WTC11 (cell line): ENCODE results near the gene NFKBIE. TPM values are rescaled to one million over a fixed set of nuclear protein-coding genes. Genes with fewer than 3 reads are reported as not detected.
A peak's percentile ranks its signal among the peaks of the same experiment; 100 is the strongest.

Source experiments
- ATAC-seq: fragments of 200-7000 bp; cut with Tn5 transposase; 2 replicates; pipeline ENCODE4 v1.10.0; 2021; ENCODE audit warnings: mild to moderate bottlenecking, moderate library complexity
- CTCF ChIA-PET: fragments of 300-600 bp; sonication (Branson Sonifier 250); formaldehyde crosslinking; loops from one replicate; lab custom pipeline; 2021; ENCODE audit warnings: antibody characterized with exemption; lab: Charles Lee
- POLR2A ChIA-PET: fragments of 350-600 bp; sonication (Branson Sonifier 250); formaldehyde crosslinking; loops from one replicate; lab custom pipeline; 2021; ENCODE audit warnings: antibody characterized with exemption; lab: Charles Lee
- DNase-seq: peaks from one replicate; pipeline ENCODE4 v3.0.0; 2021; ENCODE audit warnings: low spot score
- H3K27ac Mint-ChIP-seq: 2 replicates; pipeline ENCODE4 v1.8.0; 2021; ENCODE audit warnings: mixed read lengths
- H3K27me3 Mint-ChIP-seq: 2 replicates; pipeline ENCODE4 v1.8.0; 2021; ENCODE audit warnings: low read depth, mild to moderate bottlenecking, moderate library complexity, mixed read lengths
- H3K36me3 Mint-ChIP-seq: 2 replicates; pipeline ENCODE4 v1.8.0; 2021; ENCODE audit warnings: mixed read lengths
- H3K4me1 Mint-ChIP-seq: 2 replicates; pipeline ENCODE4 v1.8.0; 2022; ENCODE audit warnings: mixed read lengths
- H3K4me3 Mint-ChIP-seq: 2 replicates; pipeline ENCODE4 v1.8.0; 2021; ENCODE audit warnings: mild to moderate bottlenecking, moderate library complexity, mixed read lengths
- H3K9me3 Mint-ChIP-seq: 2 replicates; pipeline ENCODE4 v1.8.0; 2021; ENCODE audit warnings: mixed read lengths
- AR ChIP-seq: fragments of 250-450 bp; sonication (Bioruptor Pico); IDR thresholded peaks from 2 replicates; pipeline ENCODE4 v1.9.0; 2021; ENCODE audit warnings: mild to moderate bottlenecking
- ATF6 ChIP-seq: sonication (generic); formaldehyde crosslinking; IDR thresholded peaks from 2 replicates; pipeline ENCODE4 v1.8.1; 2023; ENCODE audit warnings: mild to moderate bottlenecking, missing genetic modification reagents
- ETV6 ChIP-seq: sonication (generic); formaldehyde crosslinking; IDR thresholded peaks from 2 replicates; pipeline ENCODE4 v1.8.1; 2022; ENCODE audit warnings: mild to moderate bottlenecking, missing genetic modification reagents
- HMGA2 ChIP-seq: fragments of 250-450 bp; sonication (Bioruptor Pico); IDR thresholded peaks from 2 replicates; pipeline ENCODE4 v1.4.0; 2021; ENCODE audit warnings: mild to moderate bottlenecking, moderate library complexity
- JUN ChIP-seq: sonication (generic); formaldehyde crosslinking; IDR thresholded peaks from 2 replicates; pipeline ENCODE4 v1.8.0; 2023; ENCODE audit warnings: mild to moderate bottlenecking, missing genetic modification reagents
- MAX ChIP-seq: sonication (generic); formaldehyde crosslinking; IDR thresholded peaks from 2 replicates; pipeline ENCODE4 v1.8.0; 2022; ENCODE audit warnings: mild to moderate bottlenecking, missing genetic modification reagents
- OVOL2 ChIP-seq: fragments of 250-450 bp; sonication (Bioruptor Pico); IDR thresholded peaks from 2 replicates; pipeline ENCODE4 v1.9.0; 2021; ENCODE audit warnings: mild to moderate bottlenecking, borderline replicate concordance
- RELA ChIP-seq: sonication (generic); formaldehyde crosslinking; IDR thresholded peaks from 2 replicates; pipeline ENCODE4 v1.8.1; 2022; ENCODE audit warnings: missing genetic modification reagents, mild to moderate bottlenecking, borderline replicate concordance
- RORB ChIP-seq: fragments of 250-450 bp; sonication (Bioruptor Pico); IDR thresholded peaks from 2 replicates; pipeline ENCODE4 v1.9.0; 2021; ENCODE audit warnings: mild to moderate bottlenecking
- SMAD4 ChIP-seq: sonication (generic); formaldehyde crosslinking; IDR thresholded peaks from 2 replicates; pipeline ENCODE4 v1.8.0; 2022; ENCODE audit warnings: mild to moderate bottlenecking, missing genetic modification reagents
- SP1 ChIP-seq: sonication (generic); formaldehyde crosslinking; conservative IDR thresholded peaks from 2 replicates; pipeline ENCODE4 v1.8.1; 2022; ENCODE audit warnings: missing genetic modification reagents
- TEAD1 ChIP-seq: sonication (generic); formaldehyde crosslinking; IDR thresholded peaks from 2 replicates; pipeline ENCODE4 v1.8.0; 2022; ENCODE audit warnings: mild to moderate bottlenecking, missing genetic modification reagents
- ZBTB21 ChIP-seq: sonication (generic); formaldehyde crosslinking; IDR thresholded peaks from 2 replicates; pipeline ENCODE4 v1.8.1; 2023; ENCODE audit warnings: mild to moderate bottlenecking, missing genetic modification reagents, borderline replicate concordance
- ZNF219 ChIP-seq: sonication (generic); formaldehyde crosslinking; IDR thresholded peaks from 2 replicates; pipeline ENCODE4 v1.8.0; 2023; ENCODE audit warnings: missing genetic modification reagents, mild to moderate bottlenecking, borderline replicate concordance
- ZNF281 ChIP-seq: sonication (generic); formaldehyde crosslinking; IDR thresholded peaks from 2 replicates; pipeline ENCODE4 v1.8.0; 2023; ENCODE audit warnings: mild to moderate bottlenecking, missing genetic modification reagents
- ZNF396 ChIP-seq: fragments of 250-450 bp; sonication (Bioruptor Pico); IDR thresholded peaks from 2 replicates; pipeline ENCODE4 v1.8.0; 2021; ENCODE audit warnings: mild to moderate bottlenecking, moderate library complexity, borderline replicate concordance
- ZNF532 ChIP-seq: fragments of 250-450 bp; sonication (Bioruptor Pico); IDR thresholded peaks from 2 replicates; pipeline ENCODE4 v1.9.0; 2021; ENCODE audit warnings: mild to moderate bottlenecking, borderline replicate concordance
- ZSCAN18 ChIP-seq: fragments of 250-450 bp; sonication (Bioruptor Pico); IDR thresholded peaks from 2 replicates; pipeline ENCODE4 v2.1.2; 2022; ENCODE audit warnings: mild to moderate bottlenecking, moderate library complexity
- total RNA-seq: library from RNA; stranded (reverse); gene quantifications from 3 replicates; pipeline ENCODE4 v1.2.3, GENCODE V29; 2021

Gene NFKBIE
- total RNA-seq, 1 experiment from 2014 or later: 10.3 TPM

- TF ChIP-seq ZNF281: peak; percentile 88; the same call in 1 of the 2 replicates
- TF ChIP-seq TEAD1 (CRISPR knock-in tag): peak; percentile 40; the same call in 1 of the 2 replicates
- TF ChIP-seq ZBTB21: no peak
- TF ChIP-seq ETV6 (CRISPR knock-in tag): 0 out of 2 replicates have a peak, but pooled peaks have one; percentile 50
- TF ChIP-seq, all 79 proteins: peak for 19
Measured at GRCh38 chr6:44219053-44219814, 46.1 kb downstream of the NFKBIE start (continued).

GRCh38 chr6:44217332-44218143, 47.8 kb downstream of the NFKBIE start:
- Mint-ChIP-seq H3K27ac (peak overlapping the region; percentile 99), H3K4me3 (peak overlapping the region; percentile 72), H3K4me1 (peaks cover 46% of the 10 kb centered on the region), H3K36me3 (no peaks in the 10 kb centered on the region), H3K27me3 (no peaks in the 10 kb centered on the region), H3K9me3 (no peaks in the 10 kb centered on the region)
- ChIA-PET POLR2A (interaction anchor here (1.2 to 2.8 kb wide), 5 partner anchors 10 to 29 kb away, joined by 4 to 21 read pairs (median 8); partner anchors contain the start of gene HSP90AB1), CTCF (interaction anchor here (1.2 to 2.5 kb wide), 5 partner anchors 9 to 45 kb away, joined by 3 to 13 read pairs (median 5); no protein-coding TSS in a partner anchor)
- peak; percentile 2 for ATAC-seq
- DNase-seq: peak; percentile 64
- no peak for TF ChIP-seq ZSCAN18 (CRISPR knock-in tag)
- TF ChIP-seq ZNF219 (CRISPR knock-in tag): no peak
- peak; percentile 72; the same call in 1 of the 2 replicates for TF ChIP-seq MAX (CRISPR knock-in tag)
- no peak for TF ChIP-seq OVOL2
- TF ChIP-seq ZNF396: no peak
- no peak for TF ChIP-seq JUN (CRISPR knock-in tag)
- 0 out of 2 replicates have a peak, but pooled peaks have one; percentile 29 for TF ChIP-seq ZBTB21
- no peak for TF ChIP-seq HMGA2 (CRISPR knock-in tag)
- TF ChIP-seq ATF6: no peak
- TF ChIP-seq ZNF532 (CRISPR knock-in tag): no peak
- peak; percentile 55; the same call in 1 of the 2 replicates for TF ChIP-seq TEAD1 (CRISPR knock-in tag)
- no peak; the same call in 1 of the 2 replicates for TF ChIP-seq RELA (CRISPR knock-in tag)
- no peak for TF ChIP-seq RORB
- TF ChIP-seq AR: no peak
- TF ChIP-seq SP1 (CRISPR knock-in tag): 0 out of 2 replicates have a peak, but pooled peaks have one; percentile 10
- no peak for TF ChIP-seq SMAD4
